ENCODE measurements around the gene TMCC1. TPM values are rescaled to one million over a fixed set of nuclear protein-coding genes. Genes with fewer than 3 reads are reported as not detected.
"Not testable (repeated sequence)": the region's sequence is repeated elsewhere in the genome, so short reads cannot be mapped to it uniquely, and the experiment has no call there.

Gene TMCC1
- polyA plus RNA-seq, 3 donors: 22.8 to 24.6 (median 23.5) TPM

DNA sequence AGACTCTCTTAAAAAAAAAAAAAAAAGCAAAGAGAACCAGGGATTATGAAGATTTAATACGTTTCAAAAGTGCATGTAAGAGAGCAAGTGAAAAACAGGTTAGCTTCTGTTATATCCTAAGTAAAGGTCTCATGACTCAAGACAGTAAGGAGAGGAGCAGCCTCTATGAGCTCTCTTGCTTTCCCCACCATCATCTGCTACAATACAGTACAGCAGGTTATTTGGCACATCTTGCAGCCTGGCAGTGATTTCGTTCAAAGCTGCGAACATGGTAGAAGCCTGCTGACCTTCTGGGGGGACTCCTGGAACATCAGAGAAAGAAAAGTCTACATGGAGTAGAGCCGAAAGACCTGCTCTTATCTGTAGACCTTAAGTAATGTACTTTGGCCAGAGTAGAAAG is 157.9 kb downstream of the TMCC1 start:
- no peak for DNase-seq (ENCODE audit: low read depth in 3 of 3, low spot score in 2 of 3)

DNA sequence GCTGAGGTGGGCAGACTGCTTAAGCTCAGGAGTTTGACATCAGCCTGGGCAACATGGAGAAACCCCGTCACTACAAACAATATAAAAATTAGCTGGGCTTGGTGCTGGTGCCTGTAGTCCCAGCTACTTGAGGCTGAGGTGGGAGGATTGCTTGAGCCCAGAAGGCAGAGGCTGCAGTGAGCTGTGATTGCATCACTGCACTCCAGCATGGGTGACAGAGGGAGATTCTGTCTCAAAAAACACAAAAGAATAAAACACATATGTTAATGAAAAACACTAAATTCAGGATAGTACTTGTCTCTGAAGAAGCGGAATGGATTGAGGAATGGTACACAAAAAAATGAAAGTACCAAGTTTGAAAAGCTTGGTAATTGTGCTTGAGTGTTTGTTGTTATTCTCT is 159.1 kb downstream of the TMCC1 start:
- no peak for DNase-seq (ENCODE audit: low read depth in 3 of 3, low spot score in 2 of 3)

DNA sequence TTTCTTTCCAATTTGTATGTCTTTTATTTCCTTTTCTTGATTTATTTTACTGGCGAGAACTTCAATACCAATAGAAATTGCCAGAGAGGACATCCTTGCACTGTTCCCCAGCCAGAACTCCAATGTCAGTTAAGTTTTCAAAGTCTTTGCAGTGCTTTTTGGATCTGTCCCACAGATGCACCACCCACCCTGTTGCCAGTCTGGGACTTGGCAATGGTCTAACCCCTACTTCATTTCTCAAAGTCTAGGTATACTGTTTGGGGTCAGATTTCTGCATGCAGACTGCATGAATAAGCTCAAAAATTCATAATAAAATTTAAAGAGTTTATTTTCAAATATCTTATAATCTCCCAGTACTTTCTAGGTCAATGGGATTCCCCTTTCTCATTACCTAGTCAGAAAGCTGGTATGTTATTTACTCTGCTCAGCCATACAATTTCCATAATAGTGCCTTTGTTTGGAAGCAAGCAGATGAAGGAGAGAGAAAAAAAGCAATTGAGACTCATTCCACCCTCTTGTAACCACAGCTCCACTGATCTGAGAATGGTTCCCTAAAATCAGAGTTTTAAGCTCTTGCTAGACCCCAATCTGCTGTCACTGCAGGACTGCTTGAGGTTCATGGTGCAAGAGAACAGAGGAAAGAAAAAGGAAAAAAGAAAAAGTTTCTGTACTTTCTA is 161.2 kb downstream of the TMCC1 start:
- DNase-seq (ENCODE audit: low read depth in 3 of 3, low spot score in 2 of 3): no peak

DNA sequence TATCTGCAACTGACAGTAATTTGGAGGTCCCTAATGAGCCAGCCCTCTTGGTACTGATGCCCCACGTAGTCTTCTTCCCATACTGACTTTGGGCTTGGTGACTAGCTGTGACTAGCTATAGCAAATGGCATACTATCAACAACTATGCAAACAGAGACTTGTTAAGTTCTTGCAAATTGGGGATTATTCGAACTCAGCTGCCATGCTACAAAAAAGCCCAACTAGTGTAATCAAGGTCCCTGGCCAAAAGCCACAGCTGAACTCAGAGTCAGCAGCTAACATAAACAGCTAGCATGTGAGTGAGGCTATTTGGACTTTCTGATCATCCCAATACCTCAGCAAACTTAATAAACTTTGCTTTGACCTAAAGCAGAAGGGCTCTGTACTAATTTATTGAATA is 165.8 kb downstream of the TMCC1 start:
- no peak for DNase-seq (ENCODE audit: low read depth in 3 of 3, low spot score in 2 of 3)

DNA sequence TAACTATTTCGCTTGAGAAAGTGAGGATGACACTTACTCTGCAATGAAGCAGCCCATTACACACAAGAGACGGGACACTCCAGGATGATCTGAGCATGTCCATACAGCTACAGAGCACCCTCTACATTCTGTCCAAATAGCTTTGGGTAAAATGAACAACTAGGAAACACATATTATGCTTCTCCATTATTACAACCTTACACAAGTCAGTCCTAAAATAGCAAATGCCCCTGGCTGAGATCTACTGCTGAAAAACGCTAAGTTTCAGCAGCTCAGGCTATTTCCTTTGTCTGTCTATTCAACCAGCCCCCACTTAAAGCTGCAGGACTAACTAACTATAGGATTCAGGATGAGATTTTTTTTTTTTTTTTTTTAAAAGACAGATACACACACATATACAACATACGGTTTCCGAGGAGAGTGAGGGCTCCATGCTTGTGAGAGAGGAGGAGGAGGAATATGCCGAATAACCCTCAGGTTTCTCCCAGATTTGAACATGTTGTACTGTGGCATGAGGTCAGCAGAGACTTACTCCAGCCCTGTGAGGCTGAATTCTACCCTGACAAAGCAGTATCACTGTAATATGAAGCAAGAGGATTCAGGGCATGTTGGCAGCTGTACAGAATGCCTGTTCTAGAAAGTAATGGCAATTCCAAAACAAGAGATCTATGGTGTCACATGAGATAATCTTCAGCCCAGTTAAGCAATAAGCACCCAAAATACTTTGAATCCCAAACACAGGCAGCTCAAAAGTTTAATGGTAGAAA is 169.8 kb downstream of the TMCC1 start:
- no peak for DNase-seq (ENCODE audit: low read depth in 3 of 3, low spot score in 2 of 3)

- DNase-seq (ENCODE audit: low read depth in 3 of 3, low spot score in 2 of 3): no peak
These were observed 171.0 kb downstream of the TMCC1 start for GRCh38 chr3:129722527-129722926.

DNA sequence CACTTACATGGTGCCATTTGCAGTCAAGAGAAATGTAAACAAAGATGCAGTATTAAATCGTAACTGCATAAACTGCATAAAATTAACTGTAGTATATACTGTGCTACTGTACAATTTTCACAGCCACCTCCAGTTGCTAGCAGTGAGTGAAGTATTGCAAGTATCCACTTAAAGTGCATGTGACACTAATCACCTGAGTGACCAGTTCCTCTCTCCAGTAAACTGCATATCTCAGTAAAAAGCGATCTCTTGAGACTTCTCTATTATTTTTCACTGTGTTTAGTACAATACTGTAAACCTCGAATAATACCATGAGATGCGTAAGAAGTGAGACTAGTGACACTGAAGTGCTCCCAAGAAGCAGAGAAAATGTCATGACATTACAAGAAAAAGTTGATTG is 175.3 kb downstream of the TMCC1 start:
- DNase-seq (ENCODE audit: low read depth in 3 of 3, low spot score in 2 of 3): no peak

DNA sequence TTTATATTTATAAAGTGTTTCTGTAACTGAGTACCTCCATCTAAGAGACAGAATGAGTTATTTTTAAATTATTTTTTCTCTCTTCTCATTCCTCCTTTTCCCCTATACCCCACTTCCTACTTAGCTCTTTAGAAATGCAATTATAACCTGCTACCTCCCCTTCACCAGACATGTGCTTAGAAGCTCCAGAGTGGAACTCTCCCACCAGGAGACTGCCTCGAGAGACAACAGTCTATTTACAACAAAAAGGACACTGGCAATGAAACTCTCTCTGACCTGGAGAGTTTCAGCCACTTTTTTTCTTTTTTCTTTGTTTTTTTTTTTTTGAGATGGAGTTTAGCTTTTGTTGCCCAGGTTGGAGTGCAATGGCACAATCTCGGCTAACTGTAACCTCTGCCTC is 177.7 kb downstream of the TMCC1 start:
- DNase-seq (ENCODE audit: low read depth in 3 of 3, low spot score in 2 of 3): no peak

GRCh38 chr3:129708328-129708861 is 185.1 kb downstream of the TMCC1 start:
- DNase-seq (ENCODE audit: low read depth in 3 of 3, low spot score in 2 of 3): no peak

DNA sequence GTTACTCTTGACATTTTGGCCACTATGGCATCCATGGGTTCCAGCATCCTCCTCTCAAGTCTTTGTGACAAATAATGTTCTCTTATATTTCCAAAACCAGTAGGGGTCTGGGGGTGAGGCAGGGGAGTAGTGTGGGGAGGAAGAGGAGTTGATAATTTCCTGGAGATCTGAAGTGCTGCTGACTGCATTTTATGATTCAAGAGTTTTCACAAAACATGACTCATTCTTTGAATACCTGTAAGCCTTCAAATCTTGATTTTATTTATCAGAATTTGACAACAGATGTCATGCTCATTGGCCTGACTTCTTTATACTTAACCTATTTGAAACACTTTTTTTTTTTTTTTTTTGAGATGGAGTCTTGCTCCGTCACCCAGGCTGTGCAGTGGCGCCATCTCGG is 188.2 kb downstream of the TMCC1 start:
- DNase-seq (ENCODE audit: low read depth in 3 of 3, low spot score in 2 of 3): no peak

- DNase-seq (ENCODE audit: low read depth in 3 of 3, low spot score in 2 of 3): no peak
These were observed 189.6 kb downstream of the TMCC1 start for GRCh38 chr3:129703913-129704312.

DNA sequence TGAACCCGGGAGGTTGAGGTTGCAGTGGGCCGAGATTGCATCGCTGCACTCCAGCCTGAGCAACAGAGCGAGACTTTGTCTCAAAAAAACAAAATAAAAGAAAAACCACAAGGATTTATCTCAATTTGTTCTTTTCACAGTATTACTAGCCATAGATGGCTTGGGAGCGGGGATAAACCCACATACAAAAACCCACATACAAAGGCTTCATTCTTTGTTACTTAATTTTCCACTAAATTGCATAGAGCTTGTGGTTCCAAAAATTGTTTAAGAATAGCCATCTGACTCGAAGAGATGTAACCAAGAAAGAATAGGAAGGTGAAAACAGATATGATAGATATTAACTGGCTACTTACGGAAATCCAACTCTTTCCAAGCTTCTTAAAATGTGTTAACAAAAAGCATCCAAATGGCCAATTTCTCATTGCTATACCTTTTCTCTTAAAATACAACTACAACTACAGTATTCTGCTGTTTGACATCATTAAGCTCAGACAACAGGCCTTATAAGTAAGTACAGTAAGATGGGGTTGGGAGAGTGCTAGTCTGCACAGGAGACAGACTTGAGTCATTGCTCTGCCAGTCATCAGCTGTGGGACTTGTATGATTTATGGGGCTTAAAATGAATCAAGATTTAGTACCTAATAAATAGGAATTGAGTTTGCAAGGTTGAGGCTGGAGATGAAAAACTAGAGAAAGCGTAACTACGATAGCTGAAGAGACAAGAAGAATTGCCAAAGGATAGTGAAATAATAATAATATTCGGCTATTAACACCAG is 190.4 kb downstream of the TMCC1 start:
- DNase-seq (ENCODE audit: low read depth in 3 of 3, low spot score in 2 of 3): no peak

DNA sequence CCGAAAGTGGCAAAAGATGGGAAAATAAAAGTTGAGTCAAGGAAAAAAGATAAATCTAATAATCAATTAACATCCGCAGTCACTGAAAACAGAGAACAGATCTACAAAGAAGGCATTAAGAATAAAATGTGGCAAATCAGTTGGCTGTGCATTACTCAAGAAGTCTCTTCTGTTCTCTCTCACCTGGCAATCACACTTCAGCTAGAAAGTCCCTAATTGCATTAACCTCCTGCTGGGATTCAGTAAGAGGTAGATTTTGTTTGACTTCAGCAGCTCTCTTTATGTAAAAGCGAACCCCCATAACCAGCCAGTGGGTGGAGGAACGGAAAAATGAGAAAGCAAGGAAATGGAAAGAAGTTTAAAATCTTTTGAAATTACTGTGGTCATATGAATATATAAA is 192.3 kb downstream of the TMCC1 start:
- DNase-seq (ENCODE audit: low read depth in 3 of 3, low spot score in 2 of 3): no peak

- no peak for DNase-seq (ENCODE audit: low read depth in 3 of 3, low spot score in 2 of 3)
These were observed 193.9 kb downstream of the TMCC1 start for GRCh38 chr3:129699612-129700011.

- DNase-seq (ENCODE audit: low read depth in 3 of 3, low spot score in 2 of 3): no peak
These were observed 194.3 kb downstream of the TMCC1 start for GRCh38 chr3:129699199-129699598.

DNA sequence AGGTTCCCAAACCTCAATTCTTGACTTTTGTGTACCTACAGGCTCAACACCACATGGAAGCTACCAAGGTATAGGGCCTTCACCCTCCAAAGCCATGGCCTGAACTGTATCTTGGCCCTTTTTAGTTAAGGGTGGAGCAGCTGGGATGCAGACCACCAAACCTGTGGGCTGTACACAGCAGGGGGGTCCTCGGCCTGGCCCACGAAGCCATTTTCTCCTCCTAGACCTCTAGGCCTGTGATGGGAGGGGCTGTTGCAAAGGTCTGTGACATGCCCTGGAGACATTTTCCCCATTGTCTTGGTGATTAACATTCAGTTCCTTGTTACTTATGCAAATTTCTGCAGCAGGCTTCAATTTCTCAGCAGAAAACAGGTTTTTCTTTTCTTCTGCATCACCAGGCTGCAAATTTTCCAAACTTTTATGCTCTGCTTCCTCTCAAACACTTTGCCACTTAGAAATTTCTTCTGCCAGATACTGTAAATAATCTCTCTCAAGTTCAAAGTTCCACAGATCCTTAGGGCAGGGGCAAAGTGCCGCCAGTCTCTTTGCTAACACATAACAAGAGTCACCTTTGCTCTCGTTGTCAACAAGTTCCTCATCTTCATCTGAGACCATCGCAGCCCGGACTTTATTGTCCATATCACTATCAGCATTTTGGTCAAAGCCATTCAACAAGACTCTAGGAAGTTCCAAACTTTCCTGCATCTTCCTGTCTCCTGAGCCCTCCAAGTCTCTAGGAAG is 196.1 kb downstream of the TMCC1 start:
- no peak for DNase-seq (ENCODE audit: low read depth in 3 of 3, low spot score in 2 of 3)

GRCh38 chr3:129696430-129696829 is 197.1 kb downstream of the TMCC1 start:
- not testable (repeated sequence) for DNase-seq (ENCODE audit: low read depth in 3 of 3, low spot score in 2 of 3)

DNA sequence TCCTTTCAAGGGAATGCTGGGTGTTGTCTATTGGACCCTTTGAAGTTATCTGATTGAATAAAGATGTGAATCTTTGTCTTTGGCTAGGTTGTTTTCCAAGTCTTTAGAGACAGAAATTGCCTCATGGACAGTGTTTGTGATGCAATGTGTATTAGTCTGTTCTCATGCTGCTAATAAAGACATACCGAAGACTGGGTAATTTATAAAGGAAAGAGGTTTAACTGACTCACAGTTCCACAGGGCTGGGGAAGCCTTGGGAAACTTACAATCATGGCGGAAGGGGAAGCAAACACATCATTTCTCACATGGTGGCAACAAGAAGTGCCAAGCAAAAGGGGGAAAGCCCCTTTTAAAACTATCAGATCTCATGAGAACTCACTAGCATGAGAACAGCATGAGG is 198.3 kb downstream of the TMCC1 start:
- no peak for DNase-seq (ENCODE audit: low read depth in 3 of 3, low spot score in 2 of 3)

- no peak for DNase-seq (ENCODE audit: low read depth in 3 of 3, low spot score in 2 of 3)
These were observed 199.3 kb downstream of the TMCC1 start for GRCh38 chr3:129694228-129694627.

DNA sequence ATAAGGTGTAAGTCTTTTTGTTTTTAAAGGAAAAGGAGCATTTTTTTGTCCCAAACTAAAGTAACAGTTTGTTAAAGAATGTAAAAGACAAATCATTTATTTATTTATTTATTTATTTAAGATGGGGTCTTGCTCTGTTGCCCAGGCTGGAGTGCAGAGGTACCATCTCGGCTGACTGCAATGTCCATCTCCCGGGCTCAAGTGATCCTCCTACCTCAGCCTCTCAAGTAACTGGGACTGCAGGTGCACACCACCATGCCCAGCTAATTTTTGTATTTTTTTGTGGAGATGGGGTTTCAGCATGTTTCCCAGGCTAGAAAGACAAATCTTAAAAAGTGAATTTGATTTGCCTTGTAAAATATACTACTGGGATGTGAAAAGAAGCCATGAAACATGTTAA is 200.8 kb downstream of the TMCC1 start:
- DNase-seq (ENCODE audit: low read depth in 3 of 3, low spot score in 2 of 3): no peak

DNA sequence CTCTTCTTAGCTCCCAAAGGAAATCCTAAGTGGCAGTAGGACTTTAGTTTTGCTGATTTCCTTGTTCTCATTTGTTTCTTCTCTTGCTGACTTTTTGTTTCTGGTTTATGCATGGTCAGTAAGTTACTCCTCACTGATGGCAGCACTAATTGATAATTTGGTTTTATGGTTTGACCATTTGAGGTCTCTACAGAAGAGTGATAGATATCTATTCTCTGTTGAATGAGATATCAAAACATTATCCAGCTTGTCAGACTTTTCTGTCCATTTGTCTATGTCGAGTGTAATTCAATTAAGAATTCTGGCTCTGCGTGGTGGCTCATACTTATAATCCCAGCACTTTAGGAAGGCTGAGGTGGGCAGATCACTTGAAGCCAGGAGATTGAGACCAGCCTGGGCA is 202.5 kb downstream of the TMCC1 start:
- DNase-seq (ENCODE audit: low read depth in 3 of 3, low spot score in 2 of 3): no peak

Measured in right renal cortex interstitium (tissue), 3 donors.